ENCODE data around the gene SKIL.

Gene SKIL

GRCh38 chr3:170429050-170429449 is 71.5 kb downstream of the SKIL start:
- no peak for TF ChIP-seq CTCF (IDR thresholded peaks at IDR 0.05; ENCODE audit: low read depth, low read length, missing control alignments)
- H3K27ac ChIP-seq, result peak overlapping the region; percentile 61
- H3K4me3 ChIP-seq (ENCODE audit: low read depth, low read length), result no peak overlapping the region
- in situ Hi-C loops (cut with HindIII; ENCODE audit: low pct_ligation_motif_present, low sequenced_read_pairs), result loop anchor here (25.0 kb wide), 1 partner anchor 383 kb away; no protein-coding TSS in a partner anchor
- peaks cover 34% of the 10 kb centered on the region for H3K36me3 ChIP-seq (replicated peaks)
- H3K27me3 ChIP-seq (replicated peaks), result no peaks in the 10 kb centered on the region
- DNase-seq, result peak; percentile 89

- H3K27ac ChIP-seq, result no peak overlapping the region
- in situ Hi-C loops (cut with HindIII; ENCODE audit: low pct_ligation_motif_present, low sequenced_read_pairs), result loop anchor here (25.0 kb wide), 1 partner anchor 381 kb away; no protein-coding TSS in a partner anchor
- TF ChIP-seq CTCF (IDR thresholded peaks at IDR 0.05; ENCODE audit: low read depth, low read length, missing control alignments), result peak; percentile 46
These were observed 73.5 kb downstream of the SKIL start for GRCh38 chr3:170431054-170431453.

GRCh38 chr3:170432416-170432815 is 74.9 kb downstream of the SKIL start:
- no peak for TF ChIP-seq CTCF (IDR thresholded peaks at IDR 0.05; ENCODE audit: low read depth, low read length, missing control alignments)
- in situ Hi-C loops (cut with HindIII; ENCODE audit: low pct_ligation_motif_present, low sequenced_read_pairs), result loop anchor here (25.0 kb wide), 1 partner anchor 380 kb away; no protein-coding TSS in a partner anchor

More at GRCh38 chr3:170431054-170431453, 73.5 kb downstream of the SKIL start:
- peaks cover 36% of the 10 kb centered on the region for H3K36me3 ChIP-seq (replicated peaks)
- no peak for DNase-seq
- no peaks in the 10 kb centered on the region for H3K27me3 ChIP-seq (replicated peaks)
- H3K4me3 ChIP-seq (ENCODE audit: low read depth, low read length), result no peak overlapping the region

GRCh38 chr3:170436697-170437096 is 79.2 kb downstream of the SKIL start:
- peaks cover 51% of the 10 kb centered on the region for H3K36me3 ChIP-seq (replicated peaks)
- H3K27ac ChIP-seq, result no peak overlapping the region
- H3K4me3 ChIP-seq (ENCODE audit: low read depth, low read length), result no peak overlapping the region
- H3K27me3 ChIP-seq (replicated peaks), result no peaks in the 10 kb centered on the region
- DNase-seq, result no peak
- in situ Hi-C loops (cut with HindIII; ENCODE audit: low pct_ligation_motif_present, low sequenced_read_pairs), result loop anchor here (25.0 kb wide), 1 partner anchor 376 kb away; no protein-coding TSS in a partner anchor
- TF ChIP-seq CTCF (IDR thresholded peaks at IDR 0.05; ENCODE audit: low read depth, low read length, missing control alignments), result no peak

More at GRCh38 chr3:170432416-170432815, 74.9 kb downstream of the SKIL start:
- DNase-seq, result no peak
- peaks cover 43% of the 10 kb centered on the region for H3K36me3 ChIP-seq (replicated peaks)
- no peaks in the 10 kb centered on the region for H3K27me3 ChIP-seq (replicated peaks)
- no peak overlapping the region for H3K4me3 ChIP-seq (ENCODE audit: low read depth, low read length)
- H3K27ac ChIP-seq, result no peak overlapping the region

GRCh38 chr3:170437176-170437575 is 79.7 kb downstream of the SKIL start:
- Histone ChIP-seq H3K27me3 (replicated peaks) (no peaks in the 10 kb centered on the region), H3K36me3 (replicated peaks) (peaks cover 51% of the 10 kb centered on the region), H3K4me3 (ENCODE audit: low read depth, low read length) (no peak overlapping the region), H3K27ac (no peak overlapping the region)
- DNase-seq, result no peak
- in situ Hi-C loops (cut with HindIII; ENCODE audit: low pct_ligation_motif_present, low sequenced_read_pairs), result loop anchor here (25.0 kb wide), 1 partner anchor 375 kb away; no protein-coding TSS in a partner anchor
- TF ChIP-seq CTCF (IDR thresholded peaks at IDR 0.05; ENCODE audit: low read depth, low read length, missing control alignments), result no peak
